ENCODE results near the gene SLC1A5. TPM values are rescaled to one million over a fixed set of nuclear protein-coding genes. Genes with fewer than 3 reads are reported as not detected.

Gene SLC1A5
- total and polyA plus RNA-seq, 2 experiments from 2014 or later = 103 to 272 TPM

GRCh38 chr19:46745030-46745429 lies 43.4 kb downstream of the SLC1A5 start:
- peaks cover 4% of the 10 kb centered on the region; the same call in 1 of the 2 replicates for H3K36me3 ChIP-seq (ENCODE audit: insufficient read depth)
- peak overlapping the region; percentile 98 for H3K4me2 ChIP-seq
- DNase-seq (ENCODE audit: low spot score) (no peak), ATAC-seq (no peak)
- H3K4me3 ChIP-seq = peak overlapping the region; percentile 93
- peak overlapping the region; percentile 96 for H3K27ac Mint-ChIP-seq
- H3K27me3 ChIP-seq (ENCODE audit: insufficient read depth) = no peaks in the 10 kb centered on the region
- H3K4me1 Mint-ChIP-seq = peaks cover 55% of the 10 kb centered on the region
- H3F3A ChIP-seq (replicated peaks; ENCODE audit: low read depth) = 0 out of 2 replicates have a peak, but pooled peaks cover 14% of the 10 kb centered on the region
- H2AFZ ChIP-seq = no peak overlapping the region
- H3K9me3 Mint-ChIP-seq = no peaks in the 10 kb centered on the region; the same call in 2 of the 3 replicates
- no peaks in the 10 kb centered on the region for H3K9me2 ChIP-seq (ENCODE audit: insufficient read depth)
- H3K27ac ChIP-seq (ENCODE audit: low read depth) = no peak overlapping the region
- H3K36me3 Mint-ChIP-seq (ENCODE audit: low read depth) = peaks cover 34% of the 10 kb centered on the region
- TF ChIP-seq NANOG (IDR thresholded peaks at IDR 0.05; ENCODE audit: borderline replicate concordance) = no peak
- no peak for TF ChIP-seq REST (IDR thresholded peaks at IDR 0.05; ENCODE audit: unreplicated experiment)
- TF ChIP-seq CTCF (conservative IDR thresholded peaks at IDR 0.05; ENCODE audit: low read depth in 2 of 2) = no peak
- TF ChIP-seq POLR2AphosphoS5 (IDR thresholded peaks at IDR 0.05; ENCODE audit: low read depth) = no peak
- H3K79me2 ChIP-seq (replicated peaks; ENCODE audit: insufficient read depth) = peaks cover 57% of the 10 kb centered on the region
- H3K4me3 Mint-ChIP-seq = peak overlapping the region; percentile 98
- peaks cover 28% of the 10 kb centered on the region for H3K27me3 Mint-ChIP-seq (ENCODE audit: insufficient read depth, low read depth, poor library complexity)
- peaks cover 10% of the 10 kb centered on the region; the same call in 1 of the 2 replicates for H3K4me1 ChIP-seq (ENCODE audit: insufficient read depth)
- peaks cover 53% of the 10 kb centered on the region for H4K20me1 ChIP-seq (replicated peaks; ENCODE audit: insufficient read depth)

- Mint-ChIP-seq H3K27ac (no peak overlapping the region), H3K4me3 (peak overlapping the region; percentile 98), H3K36me3 (ENCODE audit: low read depth) (peaks cover 33% of the 10 kb centered on the region), H3K4me1 (peaks cover 55% of the 10 kb centered on the region), H3K9me3 (no peaks in the 10 kb centered on the region; the same call in 1 of the 3 replicates), H3K27me3 (ENCODE audit: insufficient read depth, low read depth, poor library complexity) (peaks cover 28% of the 10 kb centered on the region)
- H3K27ac ChIP-seq (ENCODE audit: low read depth) = no peak overlapping the region
- H3K4me2 ChIP-seq = peak overlapping the region; percentile 98; the same call in 1 of the 2 replicates
- H4K20me1 ChIP-seq (replicated peaks; ENCODE audit: insufficient read depth) = peaks cover 60% of the 10 kb centered on the region
- H3K4me1 ChIP-seq (ENCODE audit: insufficient read depth) = peaks cover 10% of the 10 kb centered on the region; the same call in 1 of the 2 replicates
- peaks cover 4% of the 10 kb centered on the region; the same call in 1 of the 2 replicates for H3K36me3 ChIP-seq (ENCODE audit: insufficient read depth)
- peaks cover 66% of the 10 kb centered on the region for H3K79me2 ChIP-seq (replicated peaks; ENCODE audit: insufficient read depth)
- H3K27me3 ChIP-seq (ENCODE audit: insufficient read depth) = no peaks in the 10 kb centered on the region
- H3K9me2 ChIP-seq (ENCODE audit: insufficient read depth) = no peaks in the 10 kb centered on the region
- DNase-seq (ENCODE audit: low spot score) (no peak), ATAC-seq (no peak)
- 0 out of 2 replicates have a peak, but pooled peaks cover 14% of the 10 kb centered on the region for H3F3A ChIP-seq (replicated peaks; ENCODE audit: low read depth)
- H2AFZ ChIP-seq = no peak overlapping the region
- peak overlapping the region; percentile 93 for H3K4me3 ChIP-seq
- TF ChIP-seq POLR2AphosphoS5 (IDR thresholded peaks at IDR 0.05; ENCODE audit: low read depth) = no peak
- no peak for TF ChIP-seq ZNF462 (CRISPR knock-in tag; IDR thresholded peaks at IDR 0.05)
- no peak for TF ChIP-seq STAT1 (IDR thresholded peaks at IDR 0.05; ENCODE audit: unreplicated experiment)
Measured at GRCh38 chr19:46744005-46744691, 44.2 kb downstream of the SLC1A5 start.
